ENCODE data around the gene C1QTNF6. TPM values are rescaled to one million over a fixed set of nuclear protein-coding genes. Genes with fewer than 3 reads are reported as not detected.

The C1QTNF6 gene
- polyA plus RNA-seq, 2 of the 4 experiments (the other 2 are of a cell fraction), result 18.6 to 24.5 TPM

- POLR2A ChIA-PET, result no interaction called here
- 82% methylated on average over 4 of the region's 5 CpGs for WGBS (ENCODE audit: missing lambda C conversion rate)
- H3K4me3 ChIP-seq, result no peak overlapping the region
- H3K4me2 ChIP-seq, result no peak overlapping the region
- H3K27ac ChIP-seq, result no peak overlapping the region
- CTCF ChIA-PET, result interaction anchor here (1.8 to 2.2 kb wide), 2 partner anchors 13 to 113 kb away, joined by 5 to 7 read pairs; no protein-coding TSS in a partner anchor
- ATAC-seq (no peak), FAIRE-seq (no peak), DNase-seq (ENCODE audit: low read depth in 1 of 2, low spot score in 1 of 2) (no peak)
- no peaks in the 10 kb centered on the region for H3K9me3 ChIP-seq
- peaks cover 14% of the 10 kb centered on the region for H3K4me1 ChIP-seq
- TF ChIP-seq BCL3 (IDR thresholded peaks at IDR 0.05), result no peak
- no peak for TF ChIP-seq BHLHE40 (IDR thresholded peaks at IDR 0.05; ENCODE audit: low read depth, low read length)
- no peak for TF ChIP-seq CEBPB (IDR thresholded peaks at IDR 0.05)
- TF ChIP-seq ZNF302 (CRISPR knock-in tag; IDR thresholded peaks at IDR 0.05), result no peak
Observed at GRCh38 chr22:37204045-37204655, 16.1 kb upstream of the C1QTNF6 start.

GRCh38 chr22:37203354-37204044, 15.5 kb upstream of the C1QTNF6 start:
- POLR2A ChIA-PET, result no interaction called here
- DNase-seq (ENCODE audit: low read depth in 1 of 2, low spot score in 1 of 2) (no peak), ATAC-seq (no peak), FAIRE-seq (no peak)
- H3K27ac ChIP-seq, result no peak overlapping the region
- WGBS (ENCODE audit: missing lambda C conversion rate), result 84% methylated on average over 15 of the region's 16 CpGs
- CTCF ChIA-PET, result no interaction called here
- H3K9me3 ChIP-seq, result no peaks in the 10 kb centered on the region
- no peak overlapping the region for H3K4me2 ChIP-seq
- H3K4me3 ChIP-seq, result no peak overlapping the region
- peaks cover 14% of the 10 kb centered on the region for H3K4me1 ChIP-seq
- TF ChIP-seq USF2 (IDR thresholded peaks at IDR 0.05) (peak; percentile 74), BHLHE40 (IDR thresholded peaks at IDR 0.05; ENCODE audit: low read depth, low read length) (no peak), MYC (IDR thresholded peaks at IDR 0.05; ENCODE audit: borderline replicate concordance, low read length) (no peak), KDM5A (IDR thresholded peaks at IDR 0.05) (no peak)

- no peak for ATAC-seq
- Histone ChIP-seq H3K4me1 (peaks cover 20% of the 10 kb centered on the region), H3K9me3 (no peaks in the 10 kb centered on the region), H3K4me2 (no peak overlapping the region), H3K27ac (no peak overlapping the region), H3K4me3 (no peak overlapping the region)
- ChIA-PET POLR2A (no interaction called here), CTCF (interaction anchor here (0.6 to 7.6 kb wide), 6 partner anchors 10 to 421 kb away, joined by 3 to 126 read pairs (median 4); partner anchors contain the start of gene SSTR3)
- 68% methylated on average over 8 of the region's 10 CpGs for WGBS (ENCODE audit: missing lambda C conversion rate)
- DNase-seq (ENCODE audit: low read depth in 1 of 2, low spot score in 1 of 2), result no peak
- no peak for FAIRE-seq
- TF ChIP-seq ESRRA (IDR thresholded peaks at IDR 0.05; ENCODE audit: borderline replicate concordance, low read length), result no peak
- TF ChIP-seq FOSL2 (IDR thresholded peaks at IDR 0.05), result no peak
- TF ChIP-seq FOSL2 (CRISPR knock-in tag; IDR thresholded peaks at IDR 0.05), result no peak
- TF ChIP-seq CTCF (IDR thresholded peaks at IDR 0.05), result no peak
- TF ChIP-seq RCOR1 (IDR thresholded peaks at IDR 0.05; ENCODE audit: low read depth, low read length), result no peak
- TF ChIP-seq SREBF2 (IDR thresholded peaks at IDR 0.05), result no peak
- no peak for TF ChIP-seq ATOH8 (CRISPR knock-in tag; IDR thresholded peaks at IDR 0.05; ENCODE audit: low read depth)
- TF ChIP-seq EP300 (IDR thresholded peaks at IDR 0.05), result no peak
- TF ChIP-seq PBX3 (IDR thresholded peaks at IDR 0.05), result no peak
- no peak for TF ChIP-seq JUNB (IDR thresholded peaks at IDR 0.05)
- TF ChIP-seq KDM1A (IDR thresholded peaks at IDR 0.05; ENCODE audit: low read depth), result no peak
- no peak for TF ChIP-seq MAZ (IDR thresholded peaks at IDR 0.05; ENCODE audit: borderline replicate concordance, low read depth, low read length)
- TF ChIP-seq PHF8 (IDR thresholded peaks at IDR 0.05; ENCODE audit: borderline replicate concordance, low read depth), result no peak
- TF ChIP-seq MAX (IDR thresholded peaks at IDR 0.05), result no peak
- TF ChIP-seq BCL3 (IDR thresholded peaks at IDR 0.05), result no peak
- no peak for TF ChIP-seq POLR2AphosphoS2 (conservative IDR thresholded peaks at IDR 0.05; ENCODE audit: low read length)
- no peak for TF ChIP-seq TFCP2L1 (CRISPR knock-in tag; IDR thresholded peaks at IDR 0.05)
Observed at GRCh38 chr22:37202716-37203115, 14.7 kb upstream of the C1QTNF6 start.

Data from A549 (cell line).